CD4-positive, alpha-beta T cell treated with Interleukin-6 for 4 hours (primary cell): ENCODE measurements around the gene ZDHHC4.
"Not testable (repeated sequence)": the region's sequence is repeated elsewhere in the genome, so short reads cannot be mapped to it uniquely, and the experiment has no call there.

Experiments
- DNase-seq: peaks from one replicate; pipeline ENCODE4 v3.0.0-alpha.2; 2020; ENCODE audit warnings: mixed read lengths

ZDHHC4 gene

DNA sequence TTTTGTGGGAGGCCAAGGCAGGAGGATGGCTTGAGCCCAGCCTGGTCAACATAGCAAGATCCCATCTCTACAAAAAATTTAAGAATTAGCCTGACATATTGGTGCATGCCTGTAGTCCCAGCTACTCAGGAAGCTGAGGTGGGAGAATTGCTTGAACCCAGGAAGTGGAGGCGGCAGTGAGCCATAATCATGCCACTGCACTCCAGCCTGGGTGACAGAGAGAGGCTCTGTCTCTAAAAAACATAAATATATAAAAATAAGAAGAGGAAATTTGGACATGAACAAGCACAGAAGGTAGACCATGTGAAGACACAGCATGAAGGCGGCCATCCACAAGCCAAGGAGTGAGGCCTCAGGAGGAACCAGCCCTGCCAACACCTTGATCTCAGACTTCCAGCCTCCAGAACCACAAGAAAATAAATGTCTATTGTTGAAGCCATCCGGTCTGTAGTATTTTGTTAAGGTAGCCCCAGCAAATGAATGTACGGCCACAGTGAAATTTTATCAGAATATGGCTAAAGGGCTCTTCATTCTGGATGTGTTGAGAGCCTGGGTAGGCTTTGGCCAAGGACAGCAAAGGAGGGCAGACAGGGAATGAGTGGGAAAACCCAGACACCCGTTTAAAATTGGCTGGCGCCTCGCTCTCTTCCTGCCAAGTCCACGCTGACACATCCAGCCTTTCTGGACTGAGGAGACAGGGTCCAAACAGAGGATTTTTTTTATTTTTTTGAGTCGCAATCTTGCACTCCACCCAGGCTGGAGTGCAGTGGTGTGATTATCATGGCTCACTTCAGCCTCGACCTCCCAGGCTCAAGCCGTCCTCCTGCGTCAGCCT, 13.1 kb upstream of the ZDHHC4 start:
- no peak for DNase-seq

GRCh38 chr7:6565655-6566054, 11.6 kb upstream of the ZDHHC4 start:
- DNase-seq: no peak

DNA sequence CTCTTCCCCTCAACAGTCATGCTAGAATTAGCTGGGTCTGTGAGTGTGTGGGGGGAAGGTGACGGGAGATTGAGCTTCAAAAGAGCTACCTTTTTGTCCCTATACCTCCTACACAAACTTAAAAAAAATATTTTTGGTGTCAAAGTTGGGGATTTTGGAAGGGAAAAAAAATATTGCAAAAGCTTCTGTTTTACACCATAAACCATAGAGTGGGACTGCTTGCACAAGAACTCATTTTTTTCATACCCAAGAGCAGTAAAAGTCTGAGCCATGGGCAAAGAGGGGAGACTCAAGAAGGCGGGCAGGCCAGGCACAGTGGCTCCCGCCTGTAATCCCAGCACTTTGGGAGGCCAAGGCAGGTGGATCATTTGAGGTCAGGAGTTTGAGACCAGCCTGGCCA, 9.4 kb upstream of the ZDHHC4 start:
- DNase-seq: no peak

- DNase-seq: no peak
Measured at GRCh38 chr7:6571160-6571779, 6.0 kb upstream of the ZDHHC4 start.

DNA sequence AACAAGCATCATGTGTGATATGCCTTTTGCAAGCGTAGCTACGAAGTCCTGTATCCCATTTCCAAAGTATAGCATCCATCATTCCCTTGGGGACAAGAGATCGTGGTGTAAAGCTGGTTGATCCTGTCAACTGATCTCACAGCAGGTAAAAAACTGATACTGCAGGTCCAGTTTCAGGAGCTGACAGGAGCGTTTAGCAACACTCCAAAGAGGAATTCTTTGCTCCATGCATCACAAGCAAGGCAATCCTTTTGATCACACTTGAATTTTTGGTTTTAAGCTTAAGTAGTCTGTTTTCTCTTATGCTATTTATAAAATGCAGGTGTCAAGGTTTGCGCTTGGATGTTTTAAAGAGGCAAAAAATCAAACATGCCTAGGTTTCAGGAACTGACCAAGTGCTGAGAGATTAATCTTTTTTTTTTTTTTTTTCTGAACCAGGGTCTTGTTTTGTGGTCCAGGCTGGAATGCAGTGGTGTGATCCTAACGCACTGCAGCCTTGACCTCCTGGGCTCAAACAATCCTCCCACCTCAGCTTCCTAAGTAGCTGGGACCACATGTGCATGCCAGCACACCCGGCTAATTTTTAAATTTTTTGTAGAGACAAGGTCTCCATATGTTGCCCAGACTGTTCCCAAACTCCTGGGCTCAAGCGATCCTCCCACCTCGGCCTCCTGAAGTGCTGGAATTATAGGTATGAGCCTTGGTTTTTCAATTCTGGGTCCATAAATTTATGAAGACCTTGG, 1.8 kb upstream of the ZDHHC4 start:
- DNase-seq: no peak

- DNase-seq: no peak
Measured at GRCh38 chr7:6576024-6576866, 1.0 kb upstream of the ZDHHC4 start.

- peak; percentile 16 for DNase-seq
Measured at GRCh38 chr7:6576867-6577368, 336 bp upstream of the ZDHHC4 start.

DNA sequence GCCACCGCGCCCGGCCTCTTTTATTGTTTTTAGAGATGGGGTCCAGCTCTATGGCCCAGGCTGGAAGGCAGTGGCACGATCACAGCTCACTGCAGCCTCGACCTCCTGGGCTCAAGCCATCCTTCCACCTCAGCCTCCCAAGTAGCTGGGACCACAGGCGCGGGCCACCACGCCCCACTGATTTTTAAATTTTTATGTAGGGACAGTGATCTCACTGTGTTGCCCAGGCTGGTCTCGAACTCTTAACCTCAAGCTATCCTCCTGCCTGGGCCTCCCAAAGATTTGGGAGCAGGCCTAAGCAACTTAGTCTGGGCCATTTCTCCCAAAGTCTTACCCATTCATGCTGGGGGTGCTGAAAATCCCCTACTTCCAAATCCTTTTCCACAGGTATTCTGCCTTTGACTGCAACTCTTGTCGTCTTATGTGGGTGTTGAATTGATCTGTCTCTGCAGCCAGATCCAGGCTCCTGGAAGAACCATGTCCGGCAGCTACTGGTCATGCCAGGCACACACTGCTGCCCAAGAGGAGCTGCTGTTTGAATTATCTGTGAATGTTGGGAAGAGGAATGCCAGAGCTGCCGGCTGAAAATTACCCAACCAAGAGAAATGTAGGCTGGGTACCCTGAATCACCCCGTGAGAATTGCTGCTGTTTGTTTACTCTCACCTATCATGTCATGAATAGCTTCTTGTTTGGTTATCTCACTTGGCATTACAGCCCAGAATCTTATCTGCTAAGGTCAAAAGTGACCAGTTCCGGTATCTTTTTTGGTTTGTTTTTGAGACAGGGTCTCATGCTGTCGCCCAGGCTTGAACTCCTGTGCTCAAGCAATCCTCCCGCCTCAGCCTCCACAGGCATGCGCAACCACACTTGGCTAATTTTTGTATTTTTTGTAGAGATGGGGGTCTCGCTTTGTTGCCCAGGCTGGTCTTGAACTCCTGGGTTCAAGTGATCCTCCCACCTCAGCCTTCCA, 1.1 kb downstream of the ZDHHC4 start:
- no peak for DNase-seq

- no peak for DNase-seq
Measured at GRCh38 chr7:6579446-6579845, 2.2 kb downstream of the ZDHHC4 start.

- DNase-seq: not testable (repeated sequence)
Measured at GRCh38 chr7:6585746-6586432, 8.6 kb downstream of the ZDHHC4 start.

DNA sequence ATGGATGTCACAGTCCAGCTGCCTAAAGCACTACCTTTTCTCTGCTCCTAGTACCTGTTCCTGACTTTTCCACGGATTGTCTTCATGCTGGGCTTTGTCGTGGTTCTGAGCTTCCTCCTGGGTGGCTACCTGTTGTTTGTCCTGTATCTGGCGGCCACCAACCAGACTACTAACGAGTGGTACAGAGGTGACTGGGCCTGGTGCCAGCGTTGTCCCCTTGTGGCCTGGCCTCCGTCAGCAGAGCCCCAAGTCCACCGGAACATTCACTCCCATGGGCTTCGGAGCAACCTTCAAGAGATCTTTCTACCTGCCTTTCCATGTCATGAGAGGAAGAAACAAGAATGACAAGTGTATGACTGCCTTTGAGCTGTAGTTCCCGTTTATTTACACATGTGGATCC, 11.3 kb downstream of the ZDHHC4 start:
- no peak for DNase-seq

DNA sequence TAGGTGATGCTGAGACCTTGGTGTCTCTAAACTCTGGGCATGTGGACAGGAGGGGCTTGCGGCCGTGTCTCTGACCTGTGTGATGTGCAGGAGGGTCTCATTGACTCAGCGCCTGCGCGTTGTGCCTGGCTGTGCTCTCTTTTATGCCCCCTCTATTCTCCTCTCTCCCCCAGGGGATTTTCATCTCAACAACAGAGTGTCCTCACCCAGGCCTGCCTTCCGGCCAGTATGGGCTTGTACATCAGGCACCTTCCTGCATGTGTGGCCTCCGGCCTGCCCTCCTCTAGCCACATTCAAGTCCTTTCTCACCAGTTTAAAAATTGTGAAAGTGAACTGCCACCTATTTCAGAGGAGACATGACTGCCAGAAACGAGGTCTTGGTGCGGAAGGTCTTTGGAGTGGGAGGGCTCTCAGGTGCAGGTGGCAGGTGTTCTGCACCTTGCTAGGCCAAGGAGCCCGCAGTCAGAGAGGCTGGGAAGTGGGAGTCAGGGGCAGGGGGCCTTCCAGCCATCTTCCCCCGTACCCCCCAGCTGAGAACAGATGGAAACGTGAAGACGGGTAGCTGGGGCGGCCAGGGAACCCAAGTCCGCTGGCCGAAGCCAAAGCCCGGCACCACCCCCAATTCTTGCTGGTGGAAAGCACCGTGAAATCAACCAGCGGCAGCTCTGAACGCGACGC, 12.0 kb downstream of the ZDHHC4 start:
- no peak for DNase-seq

- peak; percentile 85 for DNase-seq
Measured at GRCh38 chr7:6589829-6590644, 12.8 kb downstream of the ZDHHC4 start, which contains the start of gene INTS15. TSS of gene INTS15 (plus strand) at chr7:6590021. CDS start at chr7:6590284, 263 bp downstream.

DNA sequence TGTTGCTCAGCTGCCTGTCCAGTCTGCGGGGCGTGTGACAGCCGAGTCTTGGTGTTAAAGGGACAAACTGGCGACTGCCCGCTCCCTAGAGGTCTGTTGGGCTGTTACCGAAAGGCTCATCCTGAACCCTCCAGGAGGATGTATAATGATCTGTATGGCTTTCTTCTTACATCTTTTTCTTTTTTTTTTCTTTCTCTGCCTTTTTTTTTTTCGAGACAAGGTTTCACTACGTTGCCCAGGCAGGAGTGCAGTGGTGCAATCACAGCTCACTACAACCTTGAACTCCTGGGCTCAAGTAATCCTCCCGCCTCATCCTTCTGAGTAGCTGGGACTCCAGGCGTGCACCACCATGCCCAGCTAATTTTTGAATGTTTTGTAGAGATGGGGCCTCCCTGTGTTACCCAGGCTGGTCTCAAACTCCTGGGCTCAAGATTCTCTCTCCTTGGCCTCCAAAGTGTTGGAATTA, 13.4 kb downstream of the ZDHHC4 start:
- DNase-seq: no peak

GRCh38 chr7:6600093-6600492, 22.8 kb downstream of the ZDHHC4 start:
- DNase-seq: no peak

GRCh38 chr7:6604458-6604857, 27.2 kb downstream of the ZDHHC4 start:
- DNase-seq: no peak

GRCh38 chr7:6606866-6607583, 29.8 kb downstream of the ZDHHC4 start:
- no peak for DNase-seq

DNA sequence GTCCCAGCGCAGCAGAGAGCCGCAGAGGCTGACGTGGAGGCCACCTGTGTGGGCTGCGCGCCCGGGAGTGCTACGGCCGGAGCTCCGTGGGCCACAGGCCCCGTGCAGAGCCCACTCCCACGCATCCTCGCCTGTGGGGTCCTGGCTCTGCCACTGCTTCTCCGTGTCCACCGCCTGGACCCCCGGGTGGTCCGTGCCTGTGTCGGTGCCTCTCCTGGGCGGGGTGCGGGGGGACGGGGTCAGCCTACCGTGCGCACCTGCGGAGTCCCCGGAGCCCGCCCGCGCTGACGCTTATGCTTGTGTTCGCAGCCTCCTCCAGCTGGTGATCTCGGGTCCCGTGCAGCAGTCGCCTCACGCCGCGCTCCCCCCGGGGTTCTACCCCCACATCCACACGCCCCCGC, 30.4 kb downstream of the ZDHHC4 start:
- no peak for DNase-seq
